SU-DHL-6 (cell line): ENCODE results near the gene KLHL30.

Source experiments
- CTCF ChIP-seq: fragments of 200-600 bp; sonication (generic); IDR thresholded peaks from one replicate; pipeline ENCODE4 v1.5.1; 2017; ENCODE audit warnings: antibody characterized with exemption, mild to moderate bottlenecking, low read length, moderate library complexity; ENCODE audit not compliant: insufficient read depth, poor library complexity, severe bottlenecking
- EZH2phosphoT487 ChIP-seq: fragments of 200-600 bp; sonication (generic), shearing (Covaris generic); conservative IDR thresholded peaks from 2 replicates; pipeline ENCODE4 v1.6.1; 2018; ENCODE audit warnings: mild to moderate bottlenecking, antibody characterized with exemption, low read length, moderate library complexity, mixed read lengths

- TF ChIP-seq CTCF (no peak), EZH2phosphoT487 (no peak)
Observed at GRCh38 chr2:238145046-238145445, 6.6 kb downstream of the KLHL30 start.
